GM12878 (cell line): ENCODE measurements around the gene TPK1. TPM values are rescaled to one million over a fixed set of nuclear protein-coding genes. Genes with fewer than 3 reads are reported as not detected.

Experiments
- ATAC-seq: fragments of 200-7000 bp; cut with Tn5 transposase; 3 replicates; pipeline ENCODE4 v1.9.1; 2020; ENCODE audit warnings: mild to moderate bottlenecking, moderate library complexity
- BruUV-seq: library from RNA; stranded (reverse); fragments of 400-500 nt; replicated peaks from 2 replicates; lab custom pipeline; 2021; lab: Mats Ljungman, UMichigan
- CTCF ChIA-PET: fragments of 300-600 bp; sonication (Branson Sonifier 250); formaldehyde crosslinking; extraction: SDS; loops from one replicate; lab custom pipeline; 2021; ENCODE audit warnings: inconsistent platforms; lab: Yijun Ruan, JAX
- POLR2A ChIA-PET: fragments of 350-600 bp; formaldehyde crosslinking; extraction: SDS; loops from one replicate; lab custom pipeline; 2021; ENCODE audit warnings: inconsistent platforms; lab: Charles Lee
- RAD21 ChIA-PET: fragments of 300-600 bp; sonication (Branson Sonifier 250); formaldehyde crosslinking; loops from one replicate; lab custom pipeline; 2023; ENCODE audit warnings: antibody characterized with exemption; ENCODE audit not compliant: unreplicated experiment; lab: Charles Lee
- SMC1A ChIA-PET: fragments of 300-600 bp; sonication (Branson Sonifier 250); formaldehyde crosslinking; loops from one replicate; lab custom pipeline; 2023; ENCODE audit not compliant: unreplicated experiment, uncharacterized antibody; lab: Charles Lee
- DNase-seq: peaks from one replicate; pipeline ENCODE4 v3.0.0-alpha.2; 2011; ENCODE audit warnings: low read depth, low spot score
- FAIRE-seq: peaks from 3 replicates; lab custom pipeline; 2011; peaks lifted over from hg19 to GRCh38; lab: Jason Lieb, UNC
- H2AFZ ChIP-seq: 2 replicates; pipeline ENCODE4 v1.6.0; 2011; ENCODE audit warnings: low read depth, low read length, control low read depth; ENCODE audit not compliant: control insufficient read depth
- H3K27ac ChIP-seq: 2 replicates; pipeline ENCODE4 v1.5.1; 2011; ENCODE audit warnings: control low read depth; ENCODE audit not compliant: control insufficient read depth, insufficient read depth
- H3K27me3 ChIP-seq, 2 experiments: replicated peaks in 1 of 2; 2 replicates each; pipeline versions ENCODE4 v1.6.0 to v1.6.1; 2011; ENCODE audit warnings: low read length in 1 of 2; ENCODE audit not compliant: control insufficient read depth in 2 of 2, insufficient read depth in 2 of 2
- H3K36me3 ChIP-seq, 2 experiments: 2 replicates each; pipeline ENCODE4 v1.5.1; 2011; ENCODE audit warnings: low read length in 1 of 2; ENCODE audit not compliant: control insufficient read depth in 2 of 2, insufficient read depth in 2 of 2
- H3K4me1 ChIP-seq: 2 replicates; pipeline ENCODE4 v1.6.1; 2011; ENCODE audit warnings: mild to moderate bottlenecking, low read length, moderate library complexity, mixed read lengths; ENCODE audit not compliant: control insufficient read depth, insufficient read depth
- H3K4me2 ChIP-seq: 2 replicates; pipeline ENCODE4 v1.6.0; 2011; ENCODE audit warnings: control low read depth; ENCODE audit not compliant: control insufficient read depth, insufficient read depth
- H3K4me3 ChIP-seq: fragments of 200-600 bp; sonication (generic); 2 replicates; pipeline ENCODE4 v1.5.1; 2016
- H3K79me2 ChIP-seq: 2 replicates; pipeline ENCODE4 v1.6.0; 2011; ENCODE audit warnings: low read length; ENCODE audit not compliant: control insufficient read depth, insufficient read depth
- H3K9ac ChIP-seq: 2 replicates; pipeline ENCODE4 v1.8.0; 2011; ENCODE audit warnings: low read length, control low read depth, mixed read lengths; ENCODE audit not compliant: control insufficient read depth, insufficient read depth
- H3K9me3 ChIP-seq: replicated peaks from 3 replicates; pipeline ENCODE4 v1.5.1; 2011; ENCODE audit warnings: mild to moderate bottlenecking, low read length; ENCODE audit not compliant: control insufficient read depth, insufficient read depth
- H4K20me1 ChIP-seq: 2 replicates; pipeline ENCODE4 v1.6.0; 2011; ENCODE audit not compliant: control insufficient read depth, insufficient read depth
- CBX5 ChIP-seq: sonication (generic); IDR thresholded peaks from 2 replicates; pipeline ENCODE4 v1.6.1; 2016; ENCODE audit warnings: low read depth, moderate library complexity, mild to moderate bottlenecking, inconsistent platforms
- CUX1 ChIP-seq: IDR thresholded peaks from 2 replicates; pipeline ENCODE4 v1.6.1; 2012; ENCODE audit warnings: improper control_type of control experiment, low read depth, low read length; ENCODE audit not compliant: insufficient replicate concordance
- HDGF ChIP-seq: fragments of 450-650 bp; IDR thresholded peaks from 2 replicates; pipeline ENCODE4 v1.6.1; 2016; ENCODE audit warnings: antibody characterized with exemption
- IRF3 ChIP-seq: fragments of 450-650 bp; IDR thresholded peaks from 2 replicates; pipeline ENCODE4 v1.6.1; 2014; ENCODE audit warnings: mild to moderate bottlenecking
- KLF5 ChIP-seq: fragments of 450-650 bp; IDR thresholded peaks from 2 replicates; pipeline ENCODE4 v1.6.1; 2014; ENCODE audit warnings: mild to moderate bottlenecking; ENCODE audit not compliant: partially characterized antibody
- PBX3 ChIP-seq: IDR thresholded peaks from 2 replicates; pipeline ENCODE4 v1.6.1; 2011; ENCODE audit warnings: mild to moderate bottlenecking, low read depth, low read length, moderate library complexity; ENCODE audit not compliant: insufficient replicate concordance
- RAD51 ChIP-seq: fragments of 450-650 bp; IDR thresholded peaks from 2 replicates; pipeline ENCODE4 v1.6.1; 2016; ENCODE audit warnings: moderate library complexity, mild to moderate bottlenecking, inconsistent platforms
- WRNIP1 ChIP-seq: IDR thresholded peaks from 2 replicates; pipeline ENCODE4 v1.6.1; 2011; ENCODE audit warnings: low read depth, low read length, improper control_type of control experiment, borderline replicate concordance
- YBX1 ChIP-seq: fragments of 450-650 bp; IDR thresholded peaks from 2 replicates; pipeline ENCODE4 v1.6.1; 2016; ENCODE audit warnings: antibody characterized with exemption
- ZNF274 ChIP-seq: IDR thresholded peaks from one replicate; pipeline ENCODE4 v1.8.0; 2011; ENCODE audit not compliant: insufficient read length, insufficient read depth
- WGBS: methylation state at CpG from one replicate; pipeline ENCODE4 v1.1.6; 2016; ENCODE audit warnings: low lambda C conversion rate; ENCODE audit not compliant: insufficient replicate concordance, insufficient coverage; ENCODE audit errors: missing lambda C conversion rate; 5-methylcytosine and 5-hydroxymethylcytosine counted together
- in situ Hi-C: fragments of 300-500 bp; cut with MboI; formaldehyde crosslinking; loops from 9 replicates; pipeline ENCODE4 v1.14.3; 2018; ENCODE audit warnings: mixed read lengths
- intact Hi-C: fragments of 100-400 bp; cut with micrococcal nuclease; formaldehyde crosslinking; loops from one replicate; pipeline ENCODE4 v1.14.2; 2022; ENCODE audit not compliant: unreplicated experiment
- polyA plus RNA-seq, 11 experiments: library from polyadenylated mRNA; depleted of rRNA in 4 of 11; unstranded in 6 of 11; stranded (reverse) in 5 of 11; fragments of >200 nt; fragmentation: Nextera tagmentation in 4 of 11; fragmentation: Illumina TruSeq in 1 of 11; extraction: Ambion mirVana in 4 of 11; extraction: Trizol in 1 of 11; gene quantifications; 1 replicate in 1 of 11; 2 replicates in 10 of 11; pipeline versions ENCODE4 v1.2.1 to v1.2.3, GENCODE V29; 2011 to 2016; ENCODE audit warnings: inconsistent platforms in 2 of 11, missing spikeins in 2 of 11, low read depth in 1 of 11
- total RNA-seq, 4 experiments: library from RNA; depleted of rRNA in 3 of 4; stranded (reverse); fragments of >200 nt in 3 of 4; fragmentation: Illumina TruSeq in 1 of 4; extraction: Trizol in 1 of 4; gene quantifications; 2 replicates each; pipeline versions ENCODE4 v1.2.1 to v1.2.3, GENCODE V29; 2013 to 2021
- TF ChIP-seq, protein P1 (sequence below): fragments of 450-650 bp; IDR thresholded peaks from 2 replicates; pipeline ENCODE4 v1.6.1; 2018; ENCODE audit warnings: mild to moderate bottlenecking, low read depth, moderate library complexity; ENCODE audit not compliant: partially characterized antibody
- TF ChIP-seq, protein P2 (sequence below): fragments of 450-650 bp; IDR thresholded peaks from 2 replicates; pipeline ENCODE4 v1.6.1; 2016; ENCODE audit warnings: mild to moderate bottlenecking

TPK1 gene
- total and polyA plus RNA-seq, 10 of the 15 experiments (the other 5 are each of a cell fraction or from before 2014, with no cell fraction given): 7.1 to 19.0 (median 9.3) TPM

DNA sequence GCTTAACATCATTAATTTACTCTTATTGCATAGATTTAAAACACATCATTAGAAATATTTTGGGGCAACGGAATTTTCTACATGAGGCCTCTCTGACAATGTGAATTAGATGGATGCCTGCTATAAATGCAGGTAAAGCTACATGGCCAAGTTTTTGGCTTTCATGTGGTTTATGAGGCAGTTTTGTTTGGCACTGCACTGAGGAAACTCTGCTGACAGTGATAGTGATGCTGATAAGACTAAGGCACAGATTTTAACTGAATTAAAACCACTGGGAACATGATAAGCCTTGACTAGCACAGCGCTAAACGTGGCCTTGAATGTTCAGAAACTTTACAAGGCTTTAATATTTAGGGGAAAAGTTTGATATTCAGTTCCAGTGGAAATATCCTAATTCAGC is 318.1 kb downstream of the TPK1 start:
- Histone ChIP-seq H3K4me1 (no peaks in the 10 kb centered on the region), H2AFZ (no peak overlapping the region), H3K9me3 (no peaks in the 10 kb centered on the region), H3K4me2 (no peak overlapping the region), H3K79me2 (no peaks in the 10 kb centered on the region), H3K36me3 (no peaks in the 10 kb centered on the region), H3K9ac (no peak overlapping the region), H4K20me1 (no peaks in the 10 kb centered on the region), H3K27ac (no peak overlapping the region), H3K4me3 (no peak overlapping the region), H3K27me3 (no peaks in the 10 kb centered on the region)
- 57% methylated on average over 3 of the region's 3 CpGs for WGBS
- no TSS peak for BruUV-seq
- ChIA-PET CTCF (interaction anchor here (0.9 to 1.7 kb wide), 2 partner anchors 10 to 1572 kb away, joined by 3 to 4 read pairs; no protein-coding TSS in a partner anchor), POLR2A (no interaction called here), RAD21 (no interaction called here), SMC1A (interaction anchor here (1.0 to 1.4 kb wide), 2 partner anchors 10 to 12 kb away, joined by 4 read pairs; no protein-coding TSS in a partner anchor)
- no peak for FAIRE-seq
- ATAC-seq: no peak
- no peak for DNase-seq
- in situ Hi-C loops: no loop called here
- intact Hi-C loops: loop anchor here (10.0 kb wide), 1 partner anchor 517 kb away; no protein-coding TSS in a partner anchor
- TF ChIP-seq CBX5 (no peak), RAD51 (no peak), WRNIP1 (no peak), YBX1 (no peak), IRF3 (no peak), PBX3 (no peak), ZNF274 (no peak), HDGF (no peak), KLF5 (no peak), CUX1 (no peak)
- TF ChIP-seq, protein P1, sequence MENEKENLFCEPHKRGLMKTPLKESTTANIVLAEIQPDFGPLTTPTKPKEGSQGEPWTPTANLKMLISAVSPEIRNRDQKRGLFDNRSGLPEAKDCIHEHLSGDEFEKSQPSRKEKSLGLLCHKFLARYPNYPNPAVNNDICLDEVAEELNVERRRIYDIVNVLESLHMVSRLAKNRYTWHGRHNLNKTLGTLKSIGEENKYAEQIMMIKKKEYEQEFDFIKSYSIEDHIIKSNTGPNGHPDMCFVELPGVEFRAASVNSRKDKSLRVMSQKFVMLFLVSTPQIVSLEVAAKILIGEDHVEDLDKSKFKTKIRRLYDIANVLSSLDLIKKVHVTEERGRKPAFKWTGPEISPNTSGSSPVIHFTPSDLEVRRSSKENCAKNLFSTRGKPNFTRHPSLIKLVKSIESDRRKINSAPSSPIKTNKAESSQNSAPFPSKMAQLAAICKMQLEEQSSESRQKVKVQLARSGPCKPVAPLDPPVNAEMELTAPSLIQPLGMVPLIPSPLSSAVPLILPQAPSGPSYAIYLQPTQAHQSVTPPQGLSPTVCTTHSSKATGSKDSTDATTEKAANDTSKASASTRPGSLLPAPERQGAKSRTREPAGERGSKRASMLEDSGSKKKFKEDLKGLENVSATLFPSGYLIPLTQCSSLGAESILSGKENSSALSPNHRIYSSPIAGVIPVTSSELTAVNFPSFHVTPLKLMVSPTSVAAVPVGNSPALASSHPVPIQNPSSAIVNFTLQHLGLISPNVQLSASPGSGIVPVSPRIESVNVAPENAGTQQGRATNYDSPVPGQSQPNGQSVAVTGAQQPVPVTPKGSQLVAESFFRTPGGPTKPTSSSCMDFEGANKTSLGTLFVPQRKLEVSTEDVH: no peak
- TF ChIP-seq, protein P2, sequence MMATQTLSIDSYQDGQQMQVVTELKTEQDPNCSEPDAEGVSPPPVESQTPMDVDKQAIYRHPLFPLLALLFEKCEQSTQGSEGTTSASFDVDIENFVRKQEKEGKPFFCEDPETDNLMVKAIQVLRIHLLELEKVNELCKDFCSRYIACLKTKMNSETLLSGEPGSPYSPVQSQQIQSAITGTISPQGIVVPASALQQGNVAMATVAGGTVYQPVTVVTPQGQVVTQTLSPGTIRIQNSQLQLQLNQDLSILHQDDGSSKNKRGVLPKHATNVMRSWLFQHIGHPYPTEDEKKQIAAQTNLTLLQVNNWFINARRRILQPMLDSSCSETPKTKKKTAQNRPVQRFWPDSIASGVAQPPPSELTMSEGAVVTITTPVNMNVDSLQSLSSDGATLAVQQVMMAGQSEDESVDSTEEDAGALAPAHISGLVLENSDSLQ: no peak
